ENCODE measurements around the gene FRMD7.

FRMD7 gene

GRCh38 chrX:132153166-132153565 lies 25.3 kb upstream of the FRMD7 start:
- no peak overlapping the region for H3K9ac ChIP-seq (ENCODE audit: low read depth, low read length, poor library complexity)
- H2BK12ac ChIP-seq (ENCODE audit: low read length) = no peak overlapping the region
- H2AK5ac ChIP-seq (ENCODE audit: low read depth, low read length) = no peak overlapping the region
- no peak overlapping the region for H3K23ac ChIP-seq (ENCODE audit: low read depth, low read length, poor library complexity)
- H3K79me1 ChIP-seq (ENCODE audit: low read depth, low read length) = no peaks in the 10 kb centered on the region
- H4K91ac ChIP-seq (ENCODE audit: low read depth, low read length, poor library complexity) = no peak overlapping the region
- no peaks in the 10 kb centered on the region for H3K36me3 ChIP-seq (replicated peaks in 1 of 2; ENCODE audit: control insufficient read depth in 2 of 2, insufficient read depth in 2 of 2, low read length in 2 of 2)
- H2BK120ac ChIP-seq (ENCODE audit: low read depth, low read length) = no peak overlapping the region
- H3K4me1 ChIP-seq (ENCODE audit: control insufficient read depth in 2 of 2, insufficient read depth in 1 of 2, low read depth in 1 of 2, low read length in 2 of 2) = no peaks in the 10 kb centered on the region
- peaks cover 0 to 21% (median 0%) of the 10 kb centered on the region in 3 experiments for H3K27me3 ChIP-seq (ENCODE audit: control insufficient read depth in 3 of 3, insufficient read depth in 3 of 3, low read depth in 1 of 3, low read length in 3 of 3)
- no CpG with 5 or more reads among the region's 4 CpGs for WGBS, 2 donors (ENCODE audit: extremely low coverage in 2 of 2, insufficient read length in 2 of 2, insufficient replicate concordance in 1 of 2)
- H3K9me3 ChIP-seq (replicated peaks in 1 of 2; ENCODE audit: control insufficient read depth in 2 of 2, insufficient read depth in 1 of 2, low read depth in 1 of 2, low read length in 2 of 2) = no peaks in the 10 kb centered on the region
- no peak overlapping the region for H3K14ac ChIP-seq (ENCODE audit: low read length)
- no peak overlapping the region for H3K27ac ChIP-seq (replicated peaks; ENCODE audit: low read length)
- no peak for DNase-seq (ENCODE audit: low spot score)
- no peak overlapping the region for H3K4me3 ChIP-seq (ENCODE audit: low read length in 2 of 2)
- H2BK15ac ChIP-seq (ENCODE audit: low read length) = no peak overlapping the region
- H3K18ac ChIP-seq (ENCODE audit: low read length) = no peak overlapping the region
- H4K8ac ChIP-seq (ENCODE audit: low read depth, low read length) = no peak overlapping the region
- no peak overlapping the region for H3K4ac ChIP-seq (ENCODE audit: low read length)
- no peak overlapping the region for H3K4me2 ChIP-seq (ENCODE audit: insufficient read depth, low read length, poor library complexity, severe bottlenecking)
- no peak overlapping the region for H2BK5ac ChIP-seq (ENCODE audit: low read length)
- H2AFZ ChIP-seq (ENCODE audit: low read length) = no peak overlapping the region

GRCh38 chrX:132146456-132146855 lies 18.6 kb upstream of the FRMD7 start:
- no peak overlapping the region for H4K8ac ChIP-seq (ENCODE audit: low read depth, low read length)
- WGBS, 2 donors (ENCODE audit: extremely low coverage in 2 of 2, insufficient read length in 2 of 2, insufficient replicate concordance in 1 of 2) = no CpG with 5 or more reads among the region's 1 CpG

GRCh38 chrX:132144061-132144460 lies 16.2 kb upstream of the FRMD7 start:
- Histone ChIP-seq H3K14ac (ENCODE audit: low read length) (no peak overlapping the region), H2BK15ac (ENCODE audit: low read length) (no peak overlapping the region), H2BK12ac (ENCODE audit: low read length) (no peak overlapping the region), H4K91ac (ENCODE audit: low read depth, low read length, poor library complexity) (no peak overlapping the region), H3K79me1 (ENCODE audit: low read depth, low read length) (no peaks in the 10 kb centered on the region), H3K9ac (ENCODE audit: low read depth, low read length, poor library complexity) (no peak overlapping the region), H2BK5ac (ENCODE audit: low read length) (no peak overlapping the region), H3K4ac (ENCODE audit: low read length) (no peak overlapping the region), H3K27ac (replicated peaks; ENCODE audit: low read length) (no peak overlapping the region), H2AK5ac (ENCODE audit: low read depth, low read length) (no peak overlapping the region), H3K4me2 (ENCODE audit: insufficient read depth, low read length, poor library complexity, severe bottlenecking) (no peak overlapping the region), H3K4me3 (ENCODE audit: low read length in 2 of 2) (no peak overlapping the region), H3K18ac (ENCODE audit: low read length) (no peak overlapping the region), H2AFZ (ENCODE audit: low read length) (no peak overlapping the region), H4K8ac (ENCODE audit: low read depth, low read length) (no peak overlapping the region), H3K9me3 (replicated peaks in 1 of 2; ENCODE audit: control insufficient read depth in 2 of 2, insufficient read depth in 1 of 2, low read depth in 1 of 2, low read length in 2 of 2) (no peaks in the 10 kb centered on the region), H2BK120ac (ENCODE audit: low read depth, low read length) (no peak overlapping the region), H3K27me3 (ENCODE audit: control insufficient read depth in 3 of 3, insufficient read depth in 3 of 3, low read depth in 1 of 3, low read length in 3 of 3) (peaks cover 0 to 7% (median 0%) of the 10 kb centered on the region in 3 experiments), H3K23ac (ENCODE audit: low read depth, low read length, poor library complexity) (no peak overlapping the region), H3K4me1 (ENCODE audit: control insufficient read depth in 2 of 2, insufficient read depth in 1 of 2, low read depth in 1 of 2, low read length in 2 of 2) (no peaks in the 10 kb centered on the region), H3K36me3 (replicated peaks in 1 of 2; ENCODE audit: control insufficient read depth in 2 of 2, insufficient read depth in 2 of 2, low read length in 2 of 2) (no peaks in the 10 kb centered on the region)
- WGBS, 2 donors (ENCODE audit: extremely low coverage in 2 of 2, insufficient read length in 2 of 2, insufficient replicate concordance in 1 of 2) = no CpG with 5 or more reads among the region's 2 CpGs
- DNase-seq (ENCODE audit: low spot score) = no peak

More at GRCh38 chrX:132146456-132146855, 18.6 kb upstream of the FRMD7 start:
- Histone ChIP-seq H2BK12ac (ENCODE audit: low read length) (no peak overlapping the region), H3K79me1 (ENCODE audit: low read depth, low read length) (no peaks in the 10 kb centered on the region), H2AFZ (ENCODE audit: low read length) (no peak overlapping the region), H3K4me1 (ENCODE audit: control insufficient read depth in 2 of 2, insufficient read depth in 1 of 2, low read depth in 1 of 2, low read length in 2 of 2) (no peaks in the 10 kb centered on the region), H2BK15ac (ENCODE audit: low read length) (no peak overlapping the region), H3K36me3 (replicated peaks in 1 of 2; ENCODE audit: control insufficient read depth in 2 of 2, insufficient read depth in 2 of 2, low read length in 2 of 2) (no peaks in the 10 kb centered on the region), H4K91ac (ENCODE audit: low read depth, low read length, poor library complexity) (no peak overlapping the region), H2AK5ac (ENCODE audit: low read depth, low read length) (no peak overlapping the region), H3K4ac (ENCODE audit: low read length) (no peak overlapping the region), H3K4me2 (ENCODE audit: insufficient read depth, low read length, poor library complexity, severe bottlenecking) (no peak overlapping the region), H2BK5ac (ENCODE audit: low read length) (no peak overlapping the region), H3K27ac (replicated peaks; ENCODE audit: low read length) (no peak overlapping the region), H3K9me3 (replicated peaks in 1 of 2; ENCODE audit: control insufficient read depth in 2 of 2, insufficient read depth in 1 of 2, low read depth in 1 of 2, low read length in 2 of 2) (no peaks in the 10 kb centered on the region), H3K27me3 (ENCODE audit: control insufficient read depth in 3 of 3, insufficient read depth in 3 of 3, low read depth in 1 of 3, low read length in 3 of 3) (peaks cover 0 to 10% (median 0%) of the 10 kb centered on the region in 3 experiments), H3K23ac (ENCODE audit: low read depth, low read length, poor library complexity) (no peak overlapping the region), H3K18ac (ENCODE audit: low read length) (no peak overlapping the region), H2BK120ac (ENCODE audit: low read depth, low read length) (no peak overlapping the region), H3K9ac (ENCODE audit: low read depth, low read length, poor library complexity) (no peak overlapping the region), H3K14ac (ENCODE audit: low read length) (no peak overlapping the region), H3K4me3 (ENCODE audit: low read length in 2 of 2) (no peak overlapping the region)
- DNase-seq (ENCODE audit: low spot score) = no peak

GRCh38 chrX:132125906-132126305 lies 1.9 kb downstream of the FRMD7 start:
- H3K4me1 ChIP-seq (ENCODE audit: control insufficient read depth in 2 of 2, insufficient read depth in 1 of 2, low read depth in 1 of 2, low read length in 2 of 2) = peaks cover 0 to under 1% of the 10 kb centered on the region in 2 donors
- H4K8ac ChIP-seq (ENCODE audit: low read depth, low read length) = no peak overlapping the region
- no peak overlapping the region for H3K9ac ChIP-seq (ENCODE audit: low read depth, low read length, poor library complexity)
- H2BK5ac ChIP-seq (ENCODE audit: low read length) = no peak overlapping the region
- H3K23ac ChIP-seq (ENCODE audit: low read depth, low read length, poor library complexity) = no peak overlapping the region
- H3K9me3 ChIP-seq (replicated peaks in 1 of 2; ENCODE audit: control insufficient read depth in 2 of 2, insufficient read depth in 1 of 2, low read depth in 1 of 2, low read length in 2 of 2) = no peaks in the 10 kb centered on the region
- no peak overlapping the region for H2BK12ac ChIP-seq (ENCODE audit: low read length)
- H3K14ac ChIP-seq (ENCODE audit: low read length) = no peak overlapping the region
- H2AFZ ChIP-seq (ENCODE audit: low read length) = no peak overlapping the region
- H3K36me3 ChIP-seq (replicated peaks in 1 of 2; ENCODE audit: control insufficient read depth in 2 of 2, insufficient read depth in 2 of 2, low read length in 2 of 2) = no peaks in the 10 kb centered on the region
- no peak overlapping the region for H3K4me2 ChIP-seq (ENCODE audit: insufficient read depth, low read length, poor library complexity, severe bottlenecking)
- DNase-seq (ENCODE audit: low spot score) = no peak
- H3K18ac ChIP-seq (ENCODE audit: low read length) = no peak overlapping the region
- no peak overlapping the region for H3K27ac ChIP-seq (replicated peaks; ENCODE audit: low read length)
- no peaks in the 10 kb centered on the region for H3K79me1 ChIP-seq (ENCODE audit: low read depth, low read length)
- H2AK5ac ChIP-seq (ENCODE audit: low read depth, low read length) = no peak overlapping the region
- no peak overlapping the region for H2BK120ac ChIP-seq (ENCODE audit: low read depth, low read length)
- H3K27me3 ChIP-seq (ENCODE audit: control insufficient read depth in 3 of 3, insufficient read depth in 3 of 3, low read depth in 1 of 3, low read length in 3 of 3) = peaks cover 0 to 49% (median 0%) of the 10 kb centered on the region in 3 experiments
- no peak overlapping the region for H4K91ac ChIP-seq (ENCODE audit: low read depth, low read length, poor library complexity)
- no peak overlapping the region for H2BK15ac ChIP-seq (ENCODE audit: low read length)
- H3K4me3 ChIP-seq (ENCODE audit: low read length in 2 of 2) = no peak overlapping the region
- H3K4ac ChIP-seq (ENCODE audit: low read length) = no peak overlapping the region

Data from neuronal stem cell (in vitro differentiated cells).